Osteoblast (primary cell): ENCODE results near the gene PRDM12. TPM values are rescaled to one million over a fixed set of nuclear protein-coding genes. Genes with fewer than 3 reads are reported as not detected.

ENCODE experiments used
- DNase-seq: peaks from one replicate; pipeline ENCODE4 v3.0.0; 2011; ENCODE audit warnings: low spot score, mixed read lengths; ENCODE audit not compliant: insufficient read length; ENCODE audit errors: missing footprints
- H2AFZ ChIP-seq: 2 replicates; pipeline ENCODE4 v1.6.0; 2011; ENCODE audit warnings: mild to moderate bottlenecking, low read length
- H3K27ac ChIP-seq: 2 replicates; pipeline ENCODE4 v1.5.1; 2011; ENCODE audit warnings: mild to moderate bottlenecking, low read depth, low read length, moderate library complexity
- H3K27me3 ChIP-seq: 2 replicates; pipeline ENCODE4 v1.6.0; 2012; ENCODE audit warnings: mild to moderate bottlenecking, control low read depth, inconsistent platforms, low read length, moderate library complexity; ENCODE audit not compliant: insufficient read depth
- H3K36me3 ChIP-seq: 2 replicates; pipeline ENCODE4 v1.5.1; 2011; ENCODE audit warnings: mild to moderate bottlenecking, low read length, control low read depth, moderate library complexity; ENCODE audit not compliant: insufficient read depth
- H3K4me1 ChIP-seq: 2 replicates; pipeline ENCODE4 v1.5.1; 2011; ENCODE audit warnings: mild to moderate bottlenecking, low read length, control low read depth, moderate library complexity; ENCODE audit not compliant: insufficient read depth
- H3K4me2 ChIP-seq: 2 replicates; pipeline ENCODE4 v1.6.0; 2011; ENCODE audit warnings: mild to moderate bottlenecking, low read length; ENCODE audit not compliant: insufficient read depth
- H3K4me3 ChIP-seq: fragments of 200-600 bp; sonication (generic); 3 replicates; pipeline ENCODE4 v1.5.1; 2012; ENCODE audit warnings: mild to moderate bottlenecking, low read length, inconsistent platforms; ENCODE audit not compliant: insufficient read depth
- H3K79me2 ChIP-seq: 2 replicates; pipeline ENCODE4 v1.6.0; 2012; ENCODE audit warnings: mild to moderate bottlenecking, low read length, control low read depth, inconsistent platforms; ENCODE audit not compliant: insufficient read depth
- H3K9me3 ChIP-seq: 2 replicates; pipeline ENCODE4 v1.5.1; 2011; ENCODE audit warnings: low read depth, low read length, control low read depth
- H4K20me1 ChIP-seq: 2 replicates; pipeline ENCODE4 v1.6.0; 2012; ENCODE audit warnings: mild to moderate bottlenecking, low read length, control low read depth; ENCODE audit not compliant: insufficient read depth
- total RNA-seq: library from RNA; depleted of rRNA; stranded (reverse); fragments of >200 nt; gene quantifications from 2 replicates; pipeline ENCODE4 v1.2.3, GENCODE V29; 2012
- TF ChIP-seq, protein P1 (sequence below): IDR thresholded peaks from 2 replicates; pipeline ENCODE4 v1.5.1; 2011; ENCODE audit warnings: mild to moderate bottlenecking, low read depth, low read length, moderate library complexity; ENCODE audit errors: extremely low read depth

Gene PRDM12
- total RNA-seq, 1 donor: not detected

DNA sequence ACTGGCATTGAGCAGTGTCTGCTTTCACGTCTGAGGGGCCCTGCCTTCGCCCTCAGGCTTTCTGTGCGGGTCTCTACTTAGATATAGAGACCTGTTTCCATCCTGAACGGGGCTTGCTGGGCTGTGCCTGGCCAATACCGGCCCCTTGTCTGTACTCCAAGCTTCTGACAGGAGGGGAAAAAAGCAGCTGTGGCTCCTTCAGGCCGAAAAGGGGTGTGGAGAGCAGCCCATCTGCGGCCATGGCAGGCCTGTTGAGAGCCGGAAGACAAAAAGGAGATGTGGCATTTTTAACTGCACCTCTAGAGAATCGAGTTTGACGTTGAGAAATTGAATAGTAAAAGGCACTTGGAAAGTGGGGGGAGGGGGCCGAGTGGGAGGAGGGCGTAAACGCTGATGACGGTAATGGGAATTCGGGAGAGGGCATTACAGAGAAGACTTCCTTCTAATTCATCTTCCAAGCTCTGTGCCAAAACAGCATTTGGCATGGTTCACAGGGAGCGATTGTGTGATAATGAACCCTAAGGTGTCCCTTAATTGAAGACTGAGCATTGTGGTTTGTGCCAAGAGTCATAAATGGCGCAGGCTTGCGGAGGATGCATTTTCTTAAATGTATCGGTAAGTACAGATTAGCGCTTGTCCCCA is 25.1 kb upstream of the PRDM12 start:
- DNase-seq: peak; percentile 81
- H3K79me2 ChIP-seq: no peaks in the 10 kb centered on the region
- no peak overlapping the region for H3K4me3 ChIP-seq
- no peaks in the 10 kb centered on the region for H4K20me1 ChIP-seq
- no peaks in the 10 kb centered on the region for H3K4me1 ChIP-seq
- H2AFZ ChIP-seq: no peak overlapping the region
- no peaks in the 10 kb centered on the region for H3K9me3 ChIP-seq
- no peak overlapping the region for H3K27ac ChIP-seq
- H3K27me3 ChIP-seq: no peaks in the 10 kb centered on the region
- peaks cover 17% of the 10 kb centered on the region for H3K36me3 ChIP-seq
- no peak overlapping the region for H3K4me2 ChIP-seq
- TF ChIP-seq, protein P1, sequence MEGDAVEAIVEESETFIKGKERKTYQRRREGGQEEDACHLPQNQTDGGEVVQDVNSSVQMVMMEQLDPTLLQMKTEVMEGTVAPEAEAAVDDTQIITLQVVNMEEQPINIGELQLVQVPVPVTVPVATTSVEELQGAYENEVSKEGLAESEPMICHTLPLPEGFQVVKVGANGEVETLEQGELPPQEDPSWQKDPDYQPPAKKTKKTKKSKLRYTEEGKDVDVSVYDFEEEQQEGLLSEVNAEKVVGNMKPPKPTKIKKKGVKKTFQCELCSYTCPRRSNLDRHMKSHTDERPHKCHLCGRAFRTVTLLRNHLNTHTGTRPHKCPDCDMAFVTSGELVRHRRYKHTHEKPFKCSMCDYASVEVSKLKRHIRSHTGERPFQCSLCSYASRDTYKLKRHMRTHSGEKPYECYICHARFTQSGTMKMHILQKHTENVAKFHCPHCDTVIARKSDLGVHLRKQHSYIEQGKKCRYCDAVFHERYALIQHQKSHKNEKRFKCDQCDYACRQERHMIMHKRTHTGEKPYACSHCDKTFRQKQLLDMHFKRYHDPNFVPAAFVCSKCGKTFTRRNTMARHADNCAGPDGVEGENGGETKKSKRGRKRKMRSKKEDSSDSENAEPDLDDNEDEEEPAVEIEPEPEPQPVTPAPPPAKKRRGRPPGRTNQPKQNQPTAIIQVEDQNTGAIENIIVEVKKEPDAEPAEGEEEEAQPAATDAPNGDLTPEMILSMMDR: no peak

DNA sequence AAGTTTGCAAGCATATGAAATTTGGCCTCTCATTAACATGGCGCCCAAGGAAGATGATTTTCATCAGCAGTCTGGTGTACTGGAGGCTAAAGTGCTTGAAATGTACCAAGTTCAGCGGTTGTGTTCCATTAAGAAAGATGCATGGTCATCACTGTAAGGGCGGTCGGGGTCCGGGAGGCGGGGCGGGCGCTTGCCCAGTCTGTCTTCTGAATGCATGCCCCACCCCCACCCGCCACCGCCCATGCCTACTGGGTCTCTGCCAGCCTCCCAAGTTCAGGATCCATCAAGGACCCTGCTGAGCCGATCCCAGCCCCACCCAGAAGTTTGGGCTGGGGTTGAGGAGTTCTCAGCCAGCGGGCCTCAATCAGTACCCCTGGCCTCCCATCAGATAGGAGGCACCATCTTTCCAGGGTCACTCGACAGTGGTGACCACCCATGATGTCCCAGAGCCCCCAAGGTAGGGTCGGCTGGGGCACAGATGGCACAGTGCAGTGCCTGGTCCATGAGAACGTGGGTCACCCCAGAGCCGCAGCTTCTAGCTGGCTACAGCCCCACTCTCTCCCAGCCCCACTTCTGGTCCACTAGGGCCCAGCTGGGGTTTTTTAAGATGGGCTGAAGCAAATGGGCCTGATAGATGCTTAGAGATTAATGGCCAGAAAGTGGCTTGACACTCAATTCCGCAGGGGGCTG is 24.4 kb upstream of the PRDM12 start:
- peak; percentile 32 for DNase-seq
- Histone ChIP-seq H3K4me2 (no peak overlapping the region), H3K4me3 (no peak overlapping the region), H3K79me2 (no peaks in the 10 kb centered on the region), H4K20me1 (no peaks in the 10 kb centered on the region), H2AFZ (no peak overlapping the region), H3K27ac (no peak overlapping the region), H3K9me3 (no peaks in the 10 kb centered on the region), H3K27me3 (no peaks in the 10 kb centered on the region), H3K4me1 (no peaks in the 10 kb centered on the region), H3K36me3 (peaks cover 14% of the 10 kb centered on the region)
- TF ChIP-seq, protein P1: no peak

DNA sequence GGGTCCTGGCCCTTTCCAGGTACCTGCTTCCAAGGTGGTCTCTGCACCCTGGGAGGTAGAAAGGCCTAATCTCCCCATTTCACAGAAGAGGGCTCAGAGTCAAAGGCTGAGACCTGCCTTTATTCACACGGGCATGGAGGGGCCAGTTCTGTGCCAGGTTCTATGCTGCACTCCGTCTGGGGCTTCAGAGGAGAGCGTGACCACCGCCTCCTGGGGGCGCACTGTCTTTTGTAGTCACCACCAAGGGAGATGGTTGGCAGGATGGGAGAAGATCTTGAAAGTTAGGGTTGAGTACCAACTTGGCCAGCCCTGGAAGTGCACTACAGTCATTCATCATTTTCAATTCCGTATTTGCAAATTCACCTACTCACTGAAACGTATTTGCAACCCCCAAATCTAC is 23.7 kb upstream of the PRDM12 start:
- H3K27me3 ChIP-seq: no peaks in the 10 kb centered on the region
- H3K9me3 ChIP-seq: no peaks in the 10 kb centered on the region
- no peaks in the 10 kb centered on the region for H3K79me2 ChIP-seq
- peak; percentile 34 for DNase-seq
- H3K4me1 ChIP-seq: no peaks in the 10 kb centered on the region
- no peak overlapping the region for H3K4me3 ChIP-seq
- no peak overlapping the region for H3K4me2 ChIP-seq
- H3K36me3 ChIP-seq: peaks cover 11% of the 10 kb centered on the region
- H2AFZ ChIP-seq: no peak overlapping the region
- no peaks in the 10 kb centered on the region for H4K20me1 ChIP-seq
- no peak overlapping the region for H3K27ac ChIP-seq
- TF ChIP-seq, protein P1: no peak

DNA sequence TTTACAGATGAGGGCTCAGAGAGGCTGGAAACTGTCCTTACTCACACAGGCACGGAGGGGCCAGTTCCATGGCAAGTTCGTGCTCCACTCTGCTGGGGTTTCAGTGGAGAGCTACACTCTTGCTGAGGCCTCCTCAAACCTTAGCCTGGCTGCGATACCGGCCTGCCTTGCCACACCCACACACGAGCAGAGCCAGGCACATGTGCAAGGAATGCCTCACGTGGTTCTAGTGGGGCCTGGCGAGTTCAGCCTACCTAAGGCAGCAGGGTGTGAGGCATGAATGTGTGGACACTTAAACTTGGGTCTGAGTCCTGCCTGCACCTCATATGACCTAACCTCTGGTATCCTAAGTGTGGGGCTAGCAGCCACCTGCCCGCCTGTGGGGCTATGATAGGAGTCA is 21.5 kb upstream of the PRDM12 start:
- Histone ChIP-seq H3K4me1 (no peaks in the 10 kb centered on the region), H3K4me3 (no peak overlapping the region), H2AFZ (no peak overlapping the region), H3K27me3 (no peaks in the 10 kb centered on the region), H3K79me2 (no peaks in the 10 kb centered on the region), H3K36me3 (no peaks in the 10 kb centered on the region), H3K4me2 (no peak overlapping the region), H3K9me3 (no peaks in the 10 kb centered on the region), H3K27ac (no peak overlapping the region), H4K20me1 (no peaks in the 10 kb centered on the region)
- TF ChIP-seq, protein P1: no peak
- DNase-seq: no peak
